ES-I3 (cell line): ENCODE data around the gene USP35.
A peak's percentile ranks its signal among the peaks of the same experiment; 100 is the strongest.

ENCODE experiments used
- H3K36me3 ChIP-seq: 2 replicates; pipeline ENCODE4 v1.6.1; 2013; ENCODE audit warnings: mild to moderate bottlenecking, low read length, control low read depth, moderate library complexity; ENCODE audit not compliant: insufficient read depth
- H3K4me1 ChIP-seq: 2 replicates; pipeline ENCODE4 v1.6.1; 2013; ENCODE audit warnings: mild to moderate bottlenecking, control low read depth, low read length; ENCODE audit not compliant: insufficient read depth
- H3K9ac ChIP-seq: 2 replicates; pipeline ENCODE4 v1.6.1; 2013; ENCODE audit warnings: low read depth, mild to moderate bottlenecking, low read length, moderate library complexity
- H3K9me3 ChIP-seq: 2 replicates; pipeline ENCODE4 v1.6.1; 2013; ENCODE audit warnings: mild to moderate bottlenecking, low read length, moderate library complexity; ENCODE audit not compliant: control insufficient read depth, insufficient read depth

USP35 gene

GRCh38 chr11:78188286-78189173, at the start of gene USP35, which contains the start of gene KCTD21:
Gene USP35, plus strand, starts transcription at chr11:78188919. Its CDS starts 7,327 bp downstream, at chr11:78196246.
Gene KCTD21, minus strand, starts transcription at chr11:78188626. Its CDS starts 14,072 bp downstream, at chr11:78174554.
- peak within 1 kb of the TSS; percentile 78 for H3K9ac ChIP-seq
- no peaks in the 10 kb centered on the region for H3K36me3 ChIP-seq
- H3K4me1 ChIP-seq = no peaks in the 10 kb centered on the region; the same call in 1 of the 2 replicates
- no peaks in the 10 kb centered on the region for H3K9me3 ChIP-seq

GRCh38 chr11:78139422-78140391, 49.0 kb upstream of the USP35 start, which contains the start of gene ALG8:
Gene ALG8, minus strand, starts transcription at chr11:78139626. Its CDS starts 38 bp downstream, at chr11:78139588.
- Histone ChIP-seq H3K9ac (peak within 1 kb of the TSS; percentile 97), H3K9me3 (no peaks in the 10 kb centered on the region), H3K36me3 (peaks cover 3% of the 10 kb centered on the region), H3K4me1 (no peaks in the 10 kb centered on the region)

- peak overlapping the region; percentile 97 for H3K9ac ChIP-seq
- peaks cover 3% of the 10 kb centered on the region for H3K36me3 ChIP-seq
- H3K9me3 ChIP-seq = no peaks in the 10 kb centered on the region
- H3K4me1 ChIP-seq = no peaks in the 10 kb centered on the region
These were observed 48.2 kb upstream of the USP35 start for GRCh38 chr11:78140392-78141077.

- no peaks in the 10 kb centered on the region for H3K9me3 ChIP-seq
- H3K4me1 ChIP-seq = no peaks in the 10 kb centered on the region
- H3K9ac ChIP-seq = no peak overlapping the region
- H3K36me3 ChIP-seq = peaks cover 3% of the 10 kb centered on the region
These were observed 43.2 kb upstream of the USP35 start for GRCh38 chr11:78145511-78146025.

- H3K9ac ChIP-seq = no peak overlapping the region
- H3K4me1 ChIP-seq = no peaks in the 10 kb centered on the region
- no peaks in the 10 kb centered on the region; the same call in none of the 2 replicates for H3K36me3 ChIP-seq
- H3K9me3 ChIP-seq = no peaks in the 10 kb centered on the region
These were observed 40.9 kb upstream of the USP35 start for GRCh38 chr11:78147807-78148206.

GRCh38 chr11:78149646-78150045, 39.1 kb upstream of the USP35 start:
- Histone ChIP-seq H3K9ac (no peak overlapping the region), H3K36me3 (no peaks in the 10 kb centered on the region), H3K4me1 (no peaks in the 10 kb centered on the region), H3K9me3 (no peaks in the 10 kb centered on the region)

GRCh38 chr11:78150346-78150745, 38.4 kb upstream of the USP35 start:
- no peaks in the 10 kb centered on the region for H3K4me1 ChIP-seq
- H3K36me3 ChIP-seq = no peaks in the 10 kb centered on the region
- no peak overlapping the region for H3K9ac ChIP-seq
- H3K9me3 ChIP-seq = no peaks in the 10 kb centered on the region

- no peak overlapping the region for H3K9ac ChIP-seq
- H3K9me3 ChIP-seq = no peaks in the 10 kb centered on the region
- no peaks in the 10 kb centered on the region for H3K4me1 ChIP-seq
- no peaks in the 10 kb centered on the region for H3K36me3 ChIP-seq
These were observed 38.0 kb upstream of the USP35 start for GRCh38 chr11:78150754-78151153.

- Histone ChIP-seq H3K36me3 (no peaks in the 10 kb centered on the region), H3K9ac (no peak overlapping the region), H3K9me3 (no peaks in the 10 kb centered on the region), H3K4me1 (no peaks in the 10 kb centered on the region; the same call in 1 of the 2 replicates)
These were observed 36.9 kb upstream of the USP35 start for GRCh38 chr11:78151804-78152203.

GRCh38 chr11:78156127-78156844, 32.4 kb upstream of the USP35 start:
- H3K36me3 ChIP-seq = no peaks in the 10 kb centered on the region
- H3K9ac ChIP-seq = no peak overlapping the region
- H3K4me1 ChIP-seq = no peaks in the 10 kb centered on the region; the same call in 1 of the 2 replicates
- no peaks in the 10 kb centered on the region for H3K9me3 ChIP-seq

- no peaks in the 10 kb centered on the region; the same call in 1 of the 2 replicates for H3K4me1 ChIP-seq
- H3K36me3 ChIP-seq = no peaks in the 10 kb centered on the region
- H3K9me3 ChIP-seq = no peaks in the 10 kb centered on the region
- no peak overlapping the region for H3K9ac ChIP-seq
These were observed 29.6 kb upstream of the USP35 start for GRCh38 chr11:78158987-78159652.

GRCh38 chr11:78160557-78160956, 28.2 kb upstream of the USP35 start:
- H3K9me3 ChIP-seq = no peaks in the 10 kb centered on the region
- no peak overlapping the region for H3K9ac ChIP-seq
- H3K36me3 ChIP-seq = no peaks in the 10 kb centered on the region
- no peaks in the 10 kb centered on the region; the same call in 1 of the 2 replicates for H3K4me1 ChIP-seq

GRCh38 chr11:78161346-78161745, 27.4 kb upstream of the USP35 start:
- no peak overlapping the region for H3K9ac ChIP-seq
- H3K4me1 ChIP-seq = no peaks in the 10 kb centered on the region; the same call in 1 of the 2 replicates
- no peaks in the 10 kb centered on the region for H3K36me3 ChIP-seq
- no peaks in the 10 kb centered on the region for H3K9me3 ChIP-seq
